Natural killer cell (primary cell): ENCODE results near the gene ATP1A4. TPM values are rescaled to one million over a fixed set of nuclear protein-coding genes. Genes with fewer than 3 reads are reported as not detected.

Source experiments
- ATAC-seq, 3 donors: fragments of 150-1000 bp in 2 of 3; fragments of 200-7000 bp in 1 of 3; cut with Tn5 transposase; 1 replicate in 1 of 3; 2 replicates in 2 of 3; pipeline ENCODE4 v1.10.0; 2021; ENCODE audit warnings: mild to moderate bottlenecking in 2 of 3, moderate library complexity in 2 of 3
- DNase-seq, 2 donors: peaks; one replicate each; pipeline versions ENCODE4 v3.0.0 to v3.0.0-alpha.2; 2013 to 2021; ENCODE audit warnings: mixed read lengths in 1 of 2
- H3K27ac ChIP-seq: one replicate; pipeline ENCODE4 v1.5.1; 2013; ENCODE audit warnings: mild to moderate bottlenecking, low read length
- H3K27me3 ChIP-seq: one replicate; pipeline ENCODE4 v1.6.1; 2013; ENCODE audit warnings: low read length; ENCODE audit not compliant: control insufficient read depth, insufficient read depth
- H3K36me3 ChIP-seq: one replicate; pipeline ENCODE4 v1.6.1; 2013; ENCODE audit warnings: low read length; ENCODE audit not compliant: control insufficient read depth, insufficient read depth
- H3K4me1 ChIP-seq: one replicate; pipeline ENCODE4 v1.6.1; 2013; ENCODE audit warnings: low read length; ENCODE audit not compliant: control insufficient read depth, insufficient read depth
- H3K4me3 ChIP-seq: one replicate; pipeline ENCODE4 v1.5.1; 2013; ENCODE audit warnings: low read length
- H3K9me3 ChIP-seq: one replicate; pipeline ENCODE4 v1.6.1; 2013; ENCODE audit warnings: low read length; ENCODE audit not compliant: control insufficient read depth, insufficient read depth
- H3K27ac Mint-ChIP-seq, 2 donors: one replicate each; pipeline ENCODE4 v1.8.0; 2022; ENCODE audit warnings: mild to moderate bottlenecking in 2 of 2, mixed read lengths in 2 of 2, moderate library complexity in 1 of 2
- H3K27me3 Mint-ChIP-seq, 2 donors: one replicate each; pipeline ENCODE4 v1.8.0; 2022; ENCODE audit warnings: low read depth in 2 of 2, mixed read lengths in 2 of 2
- H3K36me3 Mint-ChIP-seq: one replicate; pipeline ENCODE4 v1.8.0; 2022; ENCODE audit warnings: mixed read lengths
- H3K4me1 Mint-ChIP-seq, 2 donors: one replicate each; pipeline ENCODE4 v1.8.0; 2022; ENCODE audit warnings: mixed read lengths in 2 of 2
- H3K4me3 Mint-ChIP-seq: one replicate; pipeline ENCODE4 v1.8.0; 2022; ENCODE audit warnings: mild to moderate bottlenecking, moderate library complexity, mixed read lengths
- H3K9me3 Mint-ChIP-seq, 2 donors: one replicate each; pipeline ENCODE4 v1.8.0; 2022; ENCODE audit warnings: mixed read lengths in 2 of 2
- CTCF ChIP-seq: fragments of 200-600 bp; IDR thresholded peaks from one replicate; pipeline ENCODE4 v1.8.0; 2022; ENCODE audit warnings: antibody characterized with exemption
- WGBS: methylation state at CpG from one replicate; pipeline ENCODE4 v1.1.7; 2013; ENCODE audit warnings: missing lambda C conversion rate; ENCODE audit not compliant: insufficient coverage; 5-methylcytosine and 5-hydroxymethylcytosine counted together
- intact Hi-C: fragments of 100-400 bp; cut with micrococcal nuclease; formaldehyde crosslinking; loops from one replicate; pipeline ENCODE4 v1.14.2; 2022
- total RNA-seq, 4 donors: library from RNA; stranded (reverse); fragments of 120-200 nt in 1 of 4; gene quantifications; one replicate each; pipeline versions ENCODE4 v1.2.3 to v1.2.4, GENCODE V29; 2013 to 2022

ATP1A4 gene
- total RNA-seq, 3 donors from 2014 or later (not counting 1 experiment from before 2014, with no cell fraction given), result not detected

- ATAC-seq (no peak), DNase-seq (no peak)
- no peaks in the 10 kb centered on the region for H3K9me3 Mint-ChIP-seq
- Histone ChIP-seq H3K4me3 (no peak overlapping the region), H3K36me3 (no peaks in the 10 kb centered on the region), H3K4me1 (peaks cover 7% of the 10 kb centered on the region), H3K27ac (no peak overlapping the region), H3K9me3 (no peaks in the 10 kb centered on the region), H3K27me3 (no peaks in the 10 kb centered on the region)
- no peaks in the 10 kb centered on the region for H3K4me1 Mint-ChIP-seq
- peaks cover 1 to 3% of the 10 kb centered on the region in 2 donors for H3K27me3 Mint-ChIP-seq
- intact Hi-C loops, result loop anchor here (2.0 kb wide), 1 partner anchor 415 kb away; no protein-coding TSS in a partner anchor
- no peak for TF ChIP-seq CTCF
- no peak overlapping the region for H3K4me3 Mint-ChIP-seq
- H3K36me3 Mint-ChIP-seq, result no peaks in the 10 kb centered on the region
- WGBS, result 82% methylated on average over 3 of the region's 3 CpGs
- no peak overlapping the region for H3K27ac Mint-ChIP-seq
These were observed 40.4 kb downstream of the ATP1A4 start for GRCh38 chr1:160191756-160192155.

GRCh38 chr1:160192234-160192633 is 40.8 kb downstream of the ATP1A4 start:
- H3K9me3 Mint-ChIP-seq, result no peaks in the 10 kb centered on the region
- no peaks in the 10 kb centered on the region for H3K36me3 ChIP-seq
- no peak overlapping the region for H3K27ac Mint-ChIP-seq
- no peaks in the 10 kb centered on the region for H3K9me3 ChIP-seq
- no peak for ATAC-seq
- H3K4me1 ChIP-seq, result peaks cover 7% of the 10 kb centered on the region
- no peaks in the 10 kb centered on the region for H3K36me3 Mint-ChIP-seq
- peaks cover 0 to 3% of the 10 kb centered on the region in 2 donors for H3K27me3 Mint-ChIP-seq
- no peak overlapping the region for H3K27ac ChIP-seq
- TF ChIP-seq CTCF, result no peak
- no peaks in the 10 kb centered on the region for H3K27me3 ChIP-seq
- H3K4me3 Mint-ChIP-seq, result no peak overlapping the region
- no peak for DNase-seq
- intact Hi-C loops, result loop anchor here (2.0 kb wide), 1 partner anchor 415 kb away; no protein-coding TSS in a partner anchor
- H3K4me1 Mint-ChIP-seq, result no peaks in the 10 kb centered on the region
- no peak overlapping the region for H3K4me3 ChIP-seq

GRCh38 chr1:160193091-160193819 is 41.9 kb downstream of the ATP1A4 start:
- H3K27me3 ChIP-seq, result no peaks in the 10 kb centered on the region
- DNase-seq, result peak; percentile 78 to 89
- peaks cover 0 to 2% of the 10 kb centered on the region in 2 donors for H3K27me3 Mint-ChIP-seq
- no peak overlapping the region for H3K4me3 ChIP-seq
- peak; percentile 85 to 99 (median 97) for ATAC-seq
- intact Hi-C loops, result loop anchor here (1.0 to 2.0 kb wide), 4 partner anchors 59 to 414 kb away; no protein-coding TSS in a partner anchor
- peaks cover 7% of the 10 kb centered on the region for H3K4me1 ChIP-seq
- peak; percentile 88 for TF ChIP-seq CTCF
- H3K9me3 ChIP-seq, result no peaks in the 10 kb centered on the region
- H3K27ac Mint-ChIP-seq, result no peak overlapping the region
- H3K27ac ChIP-seq, result no peak overlapping the region
- no peaks in the 10 kb centered on the region for H3K36me3 Mint-ChIP-seq
- H3K4me3 Mint-ChIP-seq, result no peak overlapping the region
- H3K9me3 Mint-ChIP-seq, result no peaks in the 10 kb centered on the region
- H3K4me1 Mint-ChIP-seq, result no peaks in the 10 kb centered on the region
- no peaks in the 10 kb centered on the region for H3K36me3 ChIP-seq
- 44% methylated on average over 13 of the region's 16 CpGs for WGBS
